ENCODE data around the gene HOXB2. TPM values are rescaled to one million over a fixed set of nuclear protein-coding genes. Genes with fewer than 3 reads are reported as not detected.

The HOXB2 gene
- total and polyA plus RNA-seq, 9 of the 15 experiments (the other 6 are each of a cell fraction or from before 2014, with no cell fraction given), result 2.1 to 97.7 (median 21.2) TPM

DNA sequence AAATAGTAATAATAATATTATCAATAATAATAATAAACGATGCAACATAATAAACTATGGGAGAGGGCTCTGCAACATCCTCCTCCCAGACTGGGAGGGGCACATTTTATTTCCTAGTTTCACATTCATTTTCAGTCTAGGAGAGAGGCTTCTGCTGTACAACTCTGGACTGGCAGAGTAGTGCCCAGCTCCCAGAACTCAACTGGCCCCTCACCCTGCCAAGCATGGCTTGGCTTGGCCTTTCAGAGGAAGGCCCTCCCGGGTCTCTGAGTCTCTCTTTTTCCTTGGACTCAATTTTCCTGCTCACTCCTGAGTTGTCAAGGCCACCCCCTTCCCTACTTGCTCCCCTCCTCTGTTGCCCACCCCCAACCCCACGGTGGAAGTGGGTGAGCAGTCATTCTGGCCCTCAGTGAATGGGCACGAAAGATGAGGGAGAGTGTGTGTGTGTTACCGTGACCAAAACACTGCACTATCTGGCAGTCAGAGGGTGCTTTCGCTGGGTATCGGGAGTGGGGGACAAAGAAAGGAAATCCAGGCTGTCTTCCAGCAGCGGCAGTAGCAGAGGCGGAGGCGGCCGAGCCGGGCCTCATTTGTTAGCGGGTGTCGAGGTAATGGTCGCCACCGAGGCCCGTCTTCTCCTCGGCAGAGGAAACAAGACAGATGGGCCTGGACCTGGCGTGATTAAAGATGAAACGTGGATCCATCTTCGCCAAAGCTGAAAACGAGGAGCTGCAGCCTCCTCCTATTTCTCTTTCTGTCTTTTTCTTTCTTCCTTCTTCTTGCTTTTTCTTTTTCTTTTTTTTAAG lies 31.0 kb upstream of the HOXB2 start (continued):
- TF ChIP-seq, protein P1, sequence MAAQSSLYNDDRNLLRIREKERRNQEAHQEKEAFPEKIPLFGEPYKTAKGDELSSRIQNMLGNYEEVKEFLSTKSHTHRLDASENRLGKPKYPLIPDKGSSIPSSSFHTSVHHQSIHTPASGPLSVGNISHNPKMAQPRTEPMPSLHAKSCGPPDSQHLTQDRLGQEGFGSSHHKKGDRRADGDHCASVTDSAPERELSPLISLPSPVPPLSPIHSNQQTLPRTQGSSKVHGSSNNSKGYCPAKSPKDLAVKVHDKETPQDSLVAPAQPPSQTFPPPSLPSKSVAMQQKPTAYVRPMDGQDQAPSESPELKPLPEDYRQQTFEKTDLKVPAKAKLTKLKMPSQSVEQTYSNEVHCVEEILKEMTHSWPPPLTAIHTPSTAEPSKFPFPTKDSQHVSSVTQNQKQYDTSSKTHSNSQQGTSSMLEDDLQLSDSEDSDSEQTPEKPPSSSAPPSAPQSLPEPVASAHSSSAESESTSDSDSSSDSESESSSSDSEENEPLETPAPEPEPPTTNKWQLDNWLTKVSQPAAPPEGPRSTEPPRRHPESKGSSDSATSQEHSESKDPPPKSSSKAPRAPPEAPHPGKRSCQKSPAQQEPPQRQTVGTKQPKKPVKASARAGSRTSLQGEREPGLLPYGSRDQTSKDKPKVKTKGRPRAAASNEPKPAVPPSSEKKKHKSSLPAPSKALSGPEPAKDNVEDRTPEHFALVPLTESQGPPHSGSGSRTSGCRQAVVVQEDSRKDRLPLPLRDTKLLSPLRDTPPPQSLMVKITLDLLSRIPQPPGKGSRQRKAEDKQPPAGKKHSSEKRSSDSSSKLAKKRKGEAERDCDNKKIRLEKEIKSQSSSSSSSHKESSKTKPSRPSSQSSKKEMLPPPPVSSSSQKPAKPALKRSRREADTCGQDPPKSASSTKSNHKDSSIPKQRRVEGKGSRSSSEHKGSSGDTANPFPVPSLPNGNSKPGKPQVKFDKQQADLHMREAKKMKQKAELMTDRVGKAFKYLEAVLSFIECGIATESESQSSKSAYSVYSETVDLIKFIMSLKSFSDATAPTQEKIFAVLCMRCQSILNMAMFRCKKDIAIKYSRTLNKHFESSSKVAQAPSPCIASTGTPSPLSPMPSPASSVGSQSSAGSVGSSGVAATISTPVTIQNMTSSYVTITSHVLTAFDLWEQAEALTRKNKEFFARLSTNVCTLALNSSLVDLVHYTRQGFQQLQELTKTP (IDR thresholded peaks at IDR 0.05; ENCODE audit: low read depth in 1 of 2, partially characterized antibody in 2 of 2), result peak in 1 of 2 experiments; percentile 18
- TF ChIP-seq ZC3H4 (CRISPR knock-in tag; IDR thresholded peaks at IDR 0.05; ENCODE audit: borderline replicate concordance) (no peak), POLR2AphosphoS2 (IDR thresholded peaks at IDR 0.05; ENCODE audit: low read length) (no peak), FOXK2 (conservative IDR thresholded peaks at IDR 0.05 in 1 of 2, IDR thresholded peaks at IDR 0.05 in 1 of 2; ENCODE audit: low read depth in 2 of 2) (no peak)
- TF ChIP-seq, protein P2, sequence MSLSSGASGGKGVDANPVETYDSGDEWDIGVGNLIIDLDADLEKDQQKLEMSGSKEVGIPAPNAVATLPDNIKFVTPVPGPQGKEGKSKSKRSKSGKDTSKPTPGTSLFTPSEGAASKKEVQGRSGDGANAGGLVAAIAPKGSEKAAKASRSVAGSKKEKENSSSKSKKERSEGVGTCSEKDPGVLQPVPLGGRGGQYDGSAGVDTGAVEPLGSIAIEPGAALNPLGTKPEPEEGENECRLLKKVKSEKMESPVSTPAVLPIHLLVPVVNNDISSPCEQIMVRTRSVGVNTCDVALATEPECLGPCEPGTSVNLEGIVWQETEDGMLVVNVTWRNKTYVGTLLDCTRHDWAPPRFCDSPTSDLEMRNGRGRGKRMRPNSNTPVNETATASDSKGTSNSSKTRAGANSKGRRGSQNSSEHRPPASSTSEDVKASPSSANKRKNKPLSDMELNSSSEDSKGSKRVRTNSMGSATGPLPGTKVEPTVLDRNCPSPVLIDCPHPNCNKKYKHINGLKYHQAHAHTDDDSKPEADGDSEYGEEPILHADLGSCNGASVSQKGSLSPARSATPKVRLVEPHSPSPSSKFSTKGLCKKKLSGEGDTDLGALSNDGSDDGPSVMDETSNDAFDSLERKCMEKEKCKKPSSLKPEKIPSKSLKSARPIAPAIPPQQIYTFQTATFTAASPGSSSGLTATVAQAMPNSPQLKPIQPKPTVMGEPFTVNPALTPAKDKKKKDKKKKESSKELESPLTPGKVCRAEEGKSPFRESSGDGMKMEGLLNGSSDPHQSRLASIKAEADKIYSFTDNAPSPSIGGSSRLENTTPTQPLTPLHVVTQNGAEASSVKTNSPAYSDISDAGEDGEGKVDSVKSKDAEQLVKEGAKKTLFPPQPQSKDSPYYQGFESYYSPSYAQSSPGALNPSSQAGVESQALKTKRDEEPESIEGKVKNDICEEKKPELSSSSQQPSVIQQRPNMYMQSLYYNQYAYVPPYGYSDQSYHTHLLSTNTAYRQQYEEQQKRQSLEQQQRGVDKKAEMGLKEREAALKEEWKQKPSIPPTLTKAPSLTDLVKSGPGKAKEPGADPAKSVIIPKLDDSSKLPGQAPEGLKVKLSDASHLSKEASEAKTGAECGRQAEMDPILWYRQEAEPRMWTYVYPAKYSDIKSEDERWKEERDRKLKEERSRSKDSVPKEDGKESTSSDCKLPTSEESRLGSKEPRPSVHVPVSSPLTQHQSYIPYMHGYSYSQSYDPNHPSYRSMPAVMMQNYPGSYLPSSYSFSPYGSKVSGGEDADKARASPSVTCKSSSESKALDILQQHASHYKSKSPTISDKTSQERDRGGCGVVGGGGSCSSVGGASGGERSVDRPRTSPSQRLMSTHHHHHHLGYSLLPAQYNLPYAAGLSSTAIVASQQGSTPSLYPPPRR (CRISPR knock-in tag; IDR thresholded peaks at IDR 0.05; ENCODE audit: borderline replicate concordance), result no peak
- TF ChIP-seq, protein P3, sequence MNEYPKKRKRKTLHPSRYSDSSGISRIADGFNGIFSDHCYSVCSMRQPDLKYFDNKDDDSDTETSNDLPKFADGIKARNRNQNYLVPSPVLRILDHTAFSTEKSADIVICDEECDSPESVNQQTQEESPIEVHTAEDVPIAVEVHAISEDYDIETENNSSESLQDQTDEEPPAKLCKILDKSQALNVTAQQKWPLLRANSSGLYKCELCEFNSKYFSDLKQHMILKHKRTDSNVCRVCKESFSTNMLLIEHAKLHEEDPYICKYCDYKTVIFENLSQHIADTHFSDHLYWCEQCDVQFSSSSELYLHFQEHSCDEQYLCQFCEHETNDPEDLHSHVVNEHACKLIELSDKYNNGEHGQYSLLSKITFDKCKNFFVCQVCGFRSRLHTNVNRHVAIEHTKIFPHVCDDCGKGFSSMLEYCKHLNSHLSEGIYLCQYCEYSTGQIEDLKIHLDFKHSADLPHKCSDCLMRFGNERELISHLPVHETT (CRISPR knock-in tag; conservative IDR thresholded peaks at IDR 0.05 in 1 of 2, IDR thresholded peaks at IDR 0.05 in 1 of 2), result peak in 1 of 2 experiments; percentile 15; a peak in 1 of 4 replicates
- TF ChIP-seq, protein P4, sequence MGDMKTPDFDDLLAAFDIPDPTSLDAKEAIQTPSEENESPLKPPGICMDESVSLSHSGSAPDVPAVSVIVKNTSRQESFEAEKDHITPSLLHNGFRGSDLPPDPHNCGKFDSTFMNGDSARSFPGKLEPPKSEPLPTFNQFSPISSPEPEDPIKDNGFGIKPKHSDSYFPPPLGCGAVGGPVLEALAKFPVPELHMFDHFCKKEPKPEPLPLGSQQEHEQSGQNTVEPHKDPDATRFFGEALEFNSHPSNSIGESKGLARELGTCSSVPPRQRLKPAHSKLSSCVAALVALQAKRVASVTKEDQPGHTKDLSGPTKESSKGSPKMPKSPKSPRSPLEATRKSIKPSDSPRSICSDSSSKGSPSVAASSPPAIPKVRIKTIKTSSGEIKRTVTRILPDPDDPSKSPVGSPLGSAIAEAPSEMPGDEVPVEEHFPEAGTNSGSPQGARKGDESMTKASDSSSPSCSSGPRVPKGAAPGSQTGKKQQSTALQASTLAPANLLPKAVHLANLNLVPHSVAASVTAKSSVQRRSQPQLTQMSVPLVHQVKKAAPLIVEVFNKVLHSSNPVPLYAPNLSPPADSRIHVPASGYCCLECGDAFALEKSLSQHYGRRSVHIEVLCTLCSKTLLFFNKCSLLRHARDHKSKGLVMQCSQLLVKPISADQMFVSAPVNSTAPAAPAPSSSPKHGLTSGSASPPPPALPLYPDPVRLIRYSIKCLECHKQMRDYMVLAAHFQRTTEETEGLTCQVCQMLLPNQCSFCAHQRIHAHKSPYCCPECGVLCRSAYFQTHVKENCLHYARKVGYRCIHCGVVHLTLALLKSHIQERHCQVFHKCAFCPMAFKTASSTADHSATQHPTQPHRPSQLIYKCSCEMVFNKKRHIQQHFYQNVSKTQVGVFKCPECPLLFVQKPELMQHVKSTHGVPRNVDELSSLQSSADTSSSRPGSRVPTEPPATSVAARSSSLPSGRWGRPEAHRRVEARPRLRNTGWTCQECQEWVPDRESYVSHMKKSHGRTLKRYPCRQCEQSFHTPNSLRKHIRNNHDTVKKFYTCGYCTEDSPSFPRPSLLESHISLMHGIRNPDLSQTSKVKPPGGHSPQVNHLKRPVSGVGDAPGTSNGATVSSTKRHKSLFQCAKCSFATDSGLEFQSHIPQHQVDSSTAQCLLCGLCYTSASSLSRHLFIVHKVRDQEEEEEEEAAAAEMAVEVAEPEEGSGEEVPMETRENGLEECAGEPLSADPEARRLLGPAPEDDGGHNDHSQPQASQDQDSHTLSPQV (IDR thresholded peaks at IDR 0.05), result peak; percentile 47; the same call in 1 of the 2 replicates
